Right lobe of liver (tissue), 4 donors: Measurements from ENCODE around the gene CLASRP.

Source experiments
- CTCF ChIP-seq, 4 donors: fragments of 200-600 bp in 3 of 4; fragments of 450-650 bp in 1 of 4; IDR thresholded peaks; one replicate each; pipeline versions ENCODE4 v1.5.1 to v1.8.0; 2016 to 2022; ENCODE audit warnings: antibody characterized with exemption in 4 of 4, mild to moderate bottlenecking in 2 of 4
- POLR2A ChIP-seq: fragments of 450-650 bp; IDR thresholded peaks from one replicate; pipeline ENCODE4 v1.6.1; 2017; ENCODE audit warnings: antibody characterized with exemption, mild to moderate bottlenecking
- donor health status: DM: no; HTN: no; CAD: no.
- donor health status: DM: no; HTN: no; CAD: no.
- donor health status: DM: no; HTN: yes; CAD: no.

- TF ChIP-seq POLR2A (no peak), CTCF (IDR thresholded peaks at IDR 0.05) (no peak)
Observed at GRCh38 chr19:45094707-45095106, 55.9 kb downstream of the CLASRP start.
